ENCODE measurements around the gene CLTC.

DNA sequence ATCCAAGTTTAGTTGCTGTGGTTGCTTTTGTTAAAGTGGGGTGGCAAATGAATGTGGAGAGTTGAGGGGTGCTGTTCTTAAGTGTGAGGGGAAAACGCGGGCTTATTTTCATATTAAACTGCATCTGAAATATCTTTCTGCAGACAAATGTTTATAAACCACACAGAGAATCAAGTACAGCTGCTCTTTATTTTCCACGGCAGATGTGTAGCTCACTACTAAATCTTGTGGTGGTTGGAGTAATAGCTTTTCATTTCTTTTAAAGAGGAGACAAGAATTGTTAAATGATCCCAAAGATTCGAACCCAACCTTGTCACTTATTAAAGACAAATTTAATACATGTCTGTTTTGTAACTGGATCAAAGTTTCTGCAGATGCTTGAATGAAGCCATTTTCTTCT lies 2.1 kb downstream of the CLTC start:
- TF ChIP-seq CTCF (conservative IDR thresholded peaks at IDR 0.05; ENCODE audit: low read length) (no peak), EZH2phosphoT487 (IDR thresholded peaks at IDR 0.05; ENCODE audit: borderline replicate concordance, low read depth, low read length) (no peak)
